Sigmoid colon (tissue), 7 donors: Measurements from ENCODE around the gene FAM168B. TPM values are rescaled to one million over a fixed set of nuclear protein-coding genes. Genes with fewer than 3 reads are reported as not detected.

Source experiments
- DNase-seq: peaks from one replicate; pipeline ENCODE4 v3.0.0-alpha.2; 2019
- H3K27ac ChIP-seq, 4 donors: fragments of 200-600 bp; sonication (generic); one replicate each; pipeline ENCODE4 v1.5.1; 2016 to 2019; ENCODE audit warnings: mild to moderate bottlenecking in 1 of 4
- H3K27me3 ChIP-seq, 3 donors: fragments of 200-600 bp; sonication (generic); one replicate each; pipeline ENCODE4 v1.5.1; 2019; ENCODE audit warnings: mild to moderate bottlenecking in 1 of 3
- H3K36me3 ChIP-seq, 4 donors: fragments of 200-600 bp; sonication (generic); one replicate each; pipeline ENCODE4 v1.5.1; 2016 to 2019
- H3K4me1 ChIP-seq, 4 donors: fragments of 200-600 bp; sonication (generic); one replicate each; pipeline ENCODE4 v1.5.1; 2017 to 2019
- H3K4me3 ChIP-seq, 4 donors: fragments of 200-600 bp; sonication (generic); one replicate each; pipeline ENCODE4 v1.5.1; 2017 to 2019; ENCODE audit warnings: mild to moderate bottlenecking in 2 of 4, moderate library complexity in 1 of 4
- H3K9me3 ChIP-seq, 4 donors: fragments of 200-600 bp in 3 of 4; sonication (generic) in 3 of 4; one replicate each; pipeline versions ENCODE4 v1.5.1 to v1.6.1; 2013 to 2019
- EP300 ChIP-seq, 4 donors: sonication (generic); formaldehyde crosslinking; IDR thresholded peaks; one replicate each; pipeline ENCODE4 v1.6.1; 2017; ENCODE audit warnings: antibody characterized with exemption in 4 of 4
- POLR2A ChIP-seq, 2 donors: fragments of 450-650 bp; IDR thresholded peaks; one replicate each; pipeline ENCODE4 v1.6.1; 2016; ENCODE audit warnings: antibody characterized with exemption in 2 of 2, mild to moderate bottlenecking in 2 of 2, moderate library complexity in 2 of 2
- POLR2AphosphoS5 ChIP-seq, 4 donors: sonication (generic); formaldehyde crosslinking; IDR thresholded peaks; one replicate each; pipeline ENCODE4 v1.6.1; 2017; ENCODE audit warnings: antibody characterized with exemption in 4 of 4
- WGBS, 2 donors: extraction: QIAGEN DNeasy Blood & Tissue Kit; methylation state at CpG; one replicate each; pipeline ENCODE4 v1.1.7; 2013; 5-methylcytosine and 5-hydroxymethylcytosine counted together
- intact Hi-C: fragments of 100-400 bp; cut with DNase I; formaldehyde crosslinking; loops from one replicate; pipeline ENCODE4 v1.15.1; 2023
- polyA plus RNA-seq, 3 donors: library from polyadenylated mRNA; stranded (reverse); fragments of 200-250 nt; gene quantifications; one replicate each; pipeline ENCODE4 v1.2.3, GENCODE V29; 2013
- total RNA-seq, 4 donors: library from RNA; depleted of rRNA; stranded (reverse); fragments of >200 nt; gene quantifications; one replicate each; pipeline ENCODE4 v1.1.0, GENCODE V29; 2016
- TF ChIP-seq, protein P1 (sequence below), 4 experiments: fragments of 450-650 bp in 3 of 4; fragments of 200-600 bp in 1 of 4; IDR thresholded peaks; one replicate each; pipeline ENCODE4 v1.5.1; 2016 to 2019; ENCODE audit warnings: antibody characterized with exemption in 4 of 4, mild to moderate bottlenecking in 3 of 4, moderate library complexity in 2 of 4
- donor health status: healthy with polysubstance abuse.
- donor health status: Bipolar disorder and iron deficiency.
- donor health status: healthy.

Gene FAM168B
- total and polyA plus RNA-seq, 7 donors = 29.1 to 153 (median 125) TPM

DNA sequence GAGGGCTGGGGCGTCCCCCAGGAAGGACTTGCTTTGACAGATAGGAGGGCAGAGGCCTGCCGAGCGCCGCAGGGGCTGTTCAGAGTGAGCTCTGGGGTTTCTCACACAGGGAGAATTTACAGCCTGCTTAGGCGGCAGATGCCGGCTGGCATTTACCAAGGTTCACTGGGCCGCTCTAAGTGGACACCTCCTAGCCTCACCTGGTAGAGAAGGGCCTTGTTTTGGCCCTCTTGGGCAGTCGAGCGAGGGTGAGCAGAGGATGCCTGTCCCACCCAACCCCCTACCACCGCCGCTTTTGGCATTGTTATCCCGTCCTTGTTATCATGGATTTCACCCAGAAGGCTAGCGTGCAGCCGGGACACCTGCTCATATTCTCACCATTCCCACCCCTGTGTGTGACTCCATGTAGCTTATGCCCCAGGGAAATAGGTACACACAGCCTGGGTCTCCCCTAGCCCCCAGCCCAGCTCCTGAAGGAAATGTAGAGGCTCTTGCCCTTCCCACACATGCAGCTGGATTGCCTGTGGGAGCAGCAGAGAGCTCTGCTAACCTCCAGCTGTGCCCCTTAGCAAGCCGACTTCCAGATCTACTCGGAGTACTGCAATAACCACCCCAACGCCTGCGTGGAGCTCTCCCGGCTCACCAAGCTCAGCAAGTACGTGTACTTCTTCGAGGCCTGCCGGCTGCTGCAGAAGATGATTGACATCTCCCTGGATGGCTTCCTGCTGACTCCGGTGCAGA lies 52.4 kb downstream of the FAM168B start:
- peak; percentile 57 for DNase-seq
- Histone ChIP-seq H3K4me3 (no peak overlapping the region), H3K4me1 (peaks cover 0 to 18% (median 13%) of the 10 kb centered on the region in 4 donors), H3K27ac (peak overlapping the region in 2 of 4 donors; percentile 28 to 50), H3K9me3 (no peaks in the 10 kb centered on the region), H3K36me3 (peaks cover 0 to 22% (median 0%) of the 10 kb centered on the region in 4 donors), H3K27me3 (no peaks in the 10 kb centered on the region)
- 72 to 82% methylated on average over 23 of the region's 23 CpGs for WGBS, 2 donors
- intact Hi-C loops = no loop called here
- TF ChIP-seq POLR2AphosphoS5 (IDR thresholded peaks at IDR 0.05) = peak in 1 of 4 donors; percentile 23
- TF ChIP-seq, protein P1, sequence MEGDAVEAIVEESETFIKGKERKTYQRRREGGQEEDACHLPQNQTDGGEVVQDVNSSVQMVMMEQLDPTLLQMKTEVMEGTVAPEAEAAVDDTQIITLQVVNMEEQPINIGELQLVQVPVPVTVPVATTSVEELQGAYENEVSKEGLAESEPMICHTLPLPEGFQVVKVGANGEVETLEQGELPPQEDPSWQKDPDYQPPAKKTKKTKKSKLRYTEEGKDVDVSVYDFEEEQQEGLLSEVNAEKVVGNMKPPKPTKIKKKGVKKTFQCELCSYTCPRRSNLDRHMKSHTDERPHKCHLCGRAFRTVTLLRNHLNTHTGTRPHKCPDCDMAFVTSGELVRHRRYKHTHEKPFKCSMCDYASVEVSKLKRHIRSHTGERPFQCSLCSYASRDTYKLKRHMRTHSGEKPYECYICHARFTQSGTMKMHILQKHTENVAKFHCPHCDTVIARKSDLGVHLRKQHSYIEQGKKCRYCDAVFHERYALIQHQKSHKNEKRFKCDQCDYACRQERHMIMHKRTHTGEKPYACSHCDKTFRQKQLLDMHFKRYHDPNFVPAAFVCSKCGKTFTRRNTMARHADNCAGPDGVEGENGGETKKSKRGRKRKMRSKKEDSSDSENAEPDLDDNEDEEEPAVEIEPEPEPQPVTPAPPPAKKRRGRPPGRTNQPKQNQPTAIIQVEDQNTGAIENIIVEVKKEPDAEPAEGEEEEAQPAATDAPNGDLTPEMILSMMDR (IDR thresholded peaks at IDR 0.05) = no peak
- TF ChIP-seq EP300 (IDR thresholded peaks at IDR 0.05) = no peak

DNA sequence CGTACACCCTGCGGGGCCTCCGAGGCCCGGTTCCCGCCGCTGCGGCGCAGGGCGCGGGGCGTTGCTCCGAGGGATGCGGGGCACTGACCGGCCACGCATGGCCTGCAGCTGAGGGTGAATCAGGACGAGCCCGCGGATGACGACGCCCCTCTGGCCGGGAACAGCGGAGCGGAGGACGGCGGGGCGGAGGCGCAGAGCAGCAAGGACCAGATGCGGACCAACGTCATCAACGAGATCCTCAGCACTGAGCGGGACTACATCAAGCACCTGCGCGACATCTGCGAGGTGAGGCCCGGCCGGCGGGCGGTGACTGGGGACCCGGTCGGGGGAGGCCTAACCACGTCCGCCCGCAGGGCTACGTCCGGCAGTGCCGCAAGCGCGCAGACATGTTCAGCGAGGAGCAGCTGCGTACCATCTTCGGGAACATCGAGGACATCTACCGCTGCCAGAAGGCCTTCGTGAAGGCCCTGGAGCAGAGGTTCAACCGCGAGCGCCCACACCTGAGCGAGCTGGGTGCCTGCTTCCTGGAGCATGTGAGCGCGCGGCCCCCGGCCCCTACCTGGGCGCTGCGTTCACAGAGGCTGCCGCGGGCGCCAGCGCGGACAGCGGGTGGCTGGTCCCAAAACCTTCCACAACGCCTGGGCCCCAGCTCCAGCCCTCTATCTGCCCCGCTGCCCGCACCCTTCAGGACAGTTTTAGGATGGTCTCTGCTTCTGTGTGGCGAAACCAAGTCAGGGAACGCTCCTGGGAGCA lies 53.2 kb downstream of the FAM168B start:
- peak overlapping the region in 2 of 4 donors; percentile 28 to 50 for H3K27ac ChIP-seq
- TF ChIP-seq EP300 (IDR thresholded peaks at IDR 0.05) (no peak), POLR2A (IDR thresholded peaks at IDR 0.05) (no peak), POLR2AphosphoS5 (IDR thresholded peaks at IDR 0.05) (no peak)
- TF ChIP-seq, protein P1 (IDR thresholded peaks at IDR 0.05) = no peak
- peak overlapping the region in 2 of 4 donors; percentile 5 to 10 for H3K4me3 ChIP-seq
- WGBS, 2 donors = 36 to 37% methylated on average over 75 of the region's 75 CpGs
- intact Hi-C loops = no loop called here
- H3K9me3 ChIP-seq = no peaks in the 10 kb centered on the region
- peaks cover 0 to 26% (median 21%) of the 10 kb centered on the region in 4 donors for H3K4me1 ChIP-seq
- peaks cover 0 to 20% (median 0%) of the 10 kb centered on the region in 4 donors for H3K36me3 ChIP-seq
- peak; percentile 59 for DNase-seq
- H3K27me3 ChIP-seq = no peaks in the 10 kb centered on the region

DNA sequence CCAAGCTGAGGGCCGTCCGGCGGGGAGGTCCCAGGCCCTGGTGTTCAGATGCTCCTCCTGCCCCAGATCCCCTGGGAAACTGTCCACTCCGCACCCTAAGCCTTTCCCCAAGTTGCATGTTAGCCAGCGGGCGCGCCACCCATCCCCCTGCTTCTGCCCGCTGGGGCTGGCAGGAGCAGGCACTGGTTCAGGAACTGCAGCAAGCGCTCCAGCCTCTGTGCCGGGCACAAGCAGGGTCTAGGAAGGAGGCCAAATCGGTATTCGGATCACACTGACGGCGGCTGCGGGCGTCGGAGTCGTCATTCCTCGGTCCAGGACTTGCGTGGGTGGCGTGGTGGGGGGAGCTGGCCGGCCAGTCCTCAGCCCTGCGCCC lies 53.7 kb downstream of the FAM168B start:
- intact Hi-C loops = no loop called here
- no peak for TF ChIP-seq EP300 (IDR thresholded peaks at IDR 0.05)
- no peak for TF ChIP-seq POLR2AphosphoS5 (IDR thresholded peaks at IDR 0.05)
- no peak for TF ChIP-seq POLR2A (IDR thresholded peaks at IDR 0.05)
- TF ChIP-seq, protein P1 (IDR thresholded peaks at IDR 0.05) = no peak
- Histone ChIP-seq H3K27ac (no peak overlapping the region), H3K4me3 (peak overlapping the region in 2 of 4 donors; percentile 5 to 10), H3K36me3 (peaks cover 0 to 17% (median 0%) of the 10 kb centered on the region in 4 donors), H3K4me1 (peaks cover 0 to 27% (median 22%) of the 10 kb centered on the region in 4 donors), H3K27me3 (no peaks in the 10 kb centered on the region), H3K9me3 (no peaks in the 10 kb centered on the region)
- WGBS, 2 donors = 73% methylated on average over 23 of the region's 23 CpGs
- peak; percentile 58 for DNase-seq

DNA sequence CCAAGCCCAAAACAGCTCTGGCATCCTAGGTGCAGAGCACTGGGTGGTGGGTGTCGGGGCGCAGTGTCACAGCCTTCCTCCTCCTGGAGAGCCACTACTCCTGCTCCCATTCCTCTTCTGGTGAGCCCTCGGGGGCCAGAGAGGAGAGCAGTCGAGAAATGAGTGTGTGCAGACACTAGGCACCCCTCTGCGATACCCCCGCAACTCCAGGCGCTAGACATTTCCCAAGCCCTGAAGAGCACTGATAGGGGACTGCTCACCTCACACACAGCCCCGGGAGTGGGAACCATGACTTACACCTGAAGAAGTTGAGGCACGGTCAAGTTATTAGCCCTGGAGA lies 54.2 kb downstream of the FAM168B start:
- H3K4me3 ChIP-seq = no peak overlapping the region
- TF ChIP-seq POLR2A (IDR thresholded peaks at IDR 0.05) = no peak
- DNase-seq = no peak
- peaks cover 0 to 13% (median 0%) of the 10 kb centered on the region in 4 donors for H3K36me3 ChIP-seq
- H3K27me3 ChIP-seq = no peaks in the 10 kb centered on the region
- intact Hi-C loops = no loop called here
- H3K9me3 ChIP-seq = no peaks in the 10 kb centered on the region
- H3K27ac ChIP-seq = no peak overlapping the region
- H3K4me1 ChIP-seq = peaks cover 0 to 31% (median 27%) of the 10 kb centered on the region in 4 donors
- 94 to 95% methylated on average over 9 of the region's 9 CpGs for WGBS, 2 donors
